GM13977 (cell line): ENCODE data around the gene USP46.

Experiments
- DNase-seq: peaks from one replicate; pipeline ENCODE4 v3.0.0; 2012; ENCODE audit warnings: low spot score
- in situ Hi-C: fragments of 300-500 bp; cut with MboI; formaldehyde crosslinking; loops from one replicate; pipeline ENCODE4 v1.12.0; 2022; ENCODE audit warnings: low sequenced_read_pairs, low pct_unique_long_range_greater_than_20kb, mixed read lengths, inconsistent platforms; ENCODE audit not compliant: unreplicated experiment
- TF ChIP-seq, protein P1 (sequence below): IDR thresholded peaks from 2 replicates; pipeline ENCODE4 v1.5.1; 2012; ENCODE audit warnings: mild to moderate bottlenecking, control low read depth; ENCODE audit not compliant: insufficient read depth; ENCODE audit errors: extremely low read depth, missing control alignments

Gene USP46

GRCh38 chr4:52619591-52619931 lies 39.5 kb downstream of the USP46 start:
- in situ Hi-C loops, result no loop called here
- no peak for DNase-seq
- TF ChIP-seq, protein P1, sequence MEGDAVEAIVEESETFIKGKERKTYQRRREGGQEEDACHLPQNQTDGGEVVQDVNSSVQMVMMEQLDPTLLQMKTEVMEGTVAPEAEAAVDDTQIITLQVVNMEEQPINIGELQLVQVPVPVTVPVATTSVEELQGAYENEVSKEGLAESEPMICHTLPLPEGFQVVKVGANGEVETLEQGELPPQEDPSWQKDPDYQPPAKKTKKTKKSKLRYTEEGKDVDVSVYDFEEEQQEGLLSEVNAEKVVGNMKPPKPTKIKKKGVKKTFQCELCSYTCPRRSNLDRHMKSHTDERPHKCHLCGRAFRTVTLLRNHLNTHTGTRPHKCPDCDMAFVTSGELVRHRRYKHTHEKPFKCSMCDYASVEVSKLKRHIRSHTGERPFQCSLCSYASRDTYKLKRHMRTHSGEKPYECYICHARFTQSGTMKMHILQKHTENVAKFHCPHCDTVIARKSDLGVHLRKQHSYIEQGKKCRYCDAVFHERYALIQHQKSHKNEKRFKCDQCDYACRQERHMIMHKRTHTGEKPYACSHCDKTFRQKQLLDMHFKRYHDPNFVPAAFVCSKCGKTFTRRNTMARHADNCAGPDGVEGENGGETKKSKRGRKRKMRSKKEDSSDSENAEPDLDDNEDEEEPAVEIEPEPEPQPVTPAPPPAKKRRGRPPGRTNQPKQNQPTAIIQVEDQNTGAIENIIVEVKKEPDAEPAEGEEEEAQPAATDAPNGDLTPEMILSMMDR, result no peak

- in situ Hi-C loops, result no loop called here
- TF ChIP-seq, protein P1, result no peak
- no peak for DNase-seq
These were observed 40.1 kb downstream of the USP46 start for GRCh38 chr4:52618795-52619590.

GRCh38 chr4:52617336-52618020 lies 41.6 kb downstream of the USP46 start:
- in situ Hi-C loops, result no loop called here
- TF ChIP-seq, protein P1, result no peak

DNA sequence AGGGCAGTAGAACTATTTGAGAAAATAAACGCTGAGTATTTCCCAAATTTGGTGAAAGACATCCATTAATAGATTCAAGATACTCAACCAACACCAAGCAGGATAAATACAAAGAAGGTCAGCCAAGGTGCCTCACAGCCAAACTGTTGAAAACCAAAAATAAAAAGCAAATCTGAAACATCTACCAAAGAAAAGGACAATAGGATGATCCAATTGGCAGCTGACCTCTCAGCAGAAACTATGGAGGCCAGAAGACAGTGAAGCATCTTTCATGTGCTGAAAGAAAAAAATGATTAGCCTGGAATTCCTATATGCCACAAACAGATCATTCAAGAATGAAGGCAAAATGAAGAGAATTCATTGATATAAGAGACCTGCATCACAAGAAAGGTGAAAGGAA lies 44.9 kb downstream of the USP46 start:
- TF ChIP-seq, protein P1, result no peak
- DNase-seq, result no peak
- in situ Hi-C loops, result no loop called here

More at GRCh38 chr4:52617336-52618020, 41.6 kb downstream of the USP46 start:
- peak; percentile 26 for DNase-seq

GRCh38 chr4:52612341-52612740 lies 46.8 kb downstream of the USP46 start:
- no peak for DNase-seq
- TF ChIP-seq, protein P1, result no peak
- in situ Hi-C loops, result no loop called here

GRCh38 chr4:52611030-52611555 lies 48.0 kb downstream of the USP46 start:
- no peak for DNase-seq
- in situ Hi-C loops, result no loop called here
- TF ChIP-seq, protein P1, result no peak
